LHCN-M2 (cell line): ENCODE results near the gene HOXD13. TPM values are rescaled to one million over a fixed set of nuclear protein-coding genes. Genes with fewer than 3 reads are reported as not detected.
A peak's percentile ranks its signal among the peaks of the same experiment; 100 is the strongest.

Experiments used
- DNase-seq: peaks from one replicate; pipeline ENCODE4 v3.0.0-alpha.2; 2012; ENCODE audit warnings: low read depth
- total RNA-seq: library from RNA; depleted of rRNA; stranded (reverse); fragments of >200 nt; gene quantifications from 2 replicates; pipeline ENCODE4 v1.2.3, GENCODE V29; 2014

HOXD13 gene
- total RNA-seq, 1 experiment from 2014 or later: not detected

GRCh38 chr2:176118601-176119339 is 26.2 kb downstream of the HOXD13 start:
- peak; percentile 38 for DNase-seq

GRCh38 chr2:176120364-176121189 is 28.1 kb downstream of the HOXD13 start:
- DNase-seq: no peak

GRCh38 chr2:176121190-176122051 is 28.9 kb downstream of the HOXD13 start:
- DNase-seq: no peak

GRCh38 chr2:176122052-176122682 is 29.6 kb downstream of the HOXD13 start:
- DNase-seq: peak; percentile 25

GRCh38 chr2:176122683-176123410 is 30.3 kb downstream of the HOXD13 start, which contains the start of gene HOXD9:
Gene HOXD9, plus strand, starts transcription at chr2:176122719. Its CDS starts 50 bp downstream, at chr2:176122769.
- no peak for DNase-seq

- DNase-seq: no peak
These were observed 31.0 kb downstream of the HOXD13 start for GRCh38 chr2:176123411-176124109.

GRCh38 chr2:176124110-176124946 is 31.8 kb downstream of the HOXD13 start:
- DNase-seq: no peak

GRCh38 chr2:176124947-176125771 is 32.6 kb downstream of the HOXD13 start:
- DNase-seq: no peak

GRCh38 chr2:176125772-176126054 is 33.2 kb downstream of the HOXD13 start:
- DNase-seq: no peak

GRCh38 chr2:176126929-176127773 is 34.6 kb downstream of the HOXD13 start:
- DNase-seq: peak; percentile 47

GRCh38 chr2:176127774-176128072 is 35.2 kb downstream of the HOXD13 start:
- DNase-seq: no peak

GRCh38 chr2:176128172-176128981 is 35.9 kb downstream of the HOXD13 start:
- no peak for DNase-seq

GRCh38 chr2:176128982-176129796 is 36.7 kb downstream of the HOXD13 start, which contains the start of gene HOXD8:
Gene HOXD8, plus strand, starts transcription at chr2:176129705. Its CDS starts 662 bp downstream, at chr2:176130367.
- peak; percentile 46 for DNase-seq

- no peak for DNase-seq
These were observed 37.3 kb downstream of the HOXD13 start for GRCh38 chr2:176129813-176130146.

GRCh38 chr2:176130147-176130956 is 37.8 kb downstream of the HOXD13 start:
- DNase-seq: no peak
